ENCODE data around the gene CATSPERD. TPM values are rescaled to one million over a fixed set of nuclear protein-coding genes. Genes with fewer than 3 reads are reported as not detected.
A peak's percentile ranks its signal among the peaks of the same experiment; 100 is the strongest.

CATSPERD gene
- total RNA-seq, 1 experiment from 2014 or later = not detected

GRCh38 chr19:5717215-5717935 is 3.1 kb upstream of the CATSPERD start:
- no TSS peak for BruUV-seq (replicated peaks)
- Mint-ChIP-seq H3K4me3 (ENCODE audit: low read depth, unreplicated experiment) (peak overlapping the region; percentile 73), H3K27ac (ENCODE audit: unreplicated experiment) (peak overlapping the region; percentile 96), H3K36me3 (ENCODE audit: insufficient read depth, unreplicated experiment) (peaks cover 67% of the 10 kb centered on the region), H3K4me1 (ENCODE audit: low read depth, unreplicated experiment) (no peaks in the 10 kb centered on the region), H3K9me3 (ENCODE audit: low read depth, unreplicated experiment) (no peaks in the 10 kb centered on the region), H3K27me3 (ENCODE audit: unreplicated experiment) (no peaks in the 10 kb centered on the region)
- DNase-seq = no peak
- CTCF ChIA-PET = interaction anchor here (0.7 kb wide), 1 partner anchor 520 kb away, joined by 4 read pairs; no protein-coding TSS in a partner anchor
- TF ChIP-seq CTCF (IDR thresholded peaks at IDR 0.05; ENCODE audit: unreplicated experiment) = no peak
- intact Hi-C loops (cut with micrococcal nuclease; ENCODE audit: unreplicated experiment) = no loop called here

GRCh38 chr19:5718037-5718578 is 2.3 kb upstream of the CATSPERD start:
- DNase-seq = no peak
- Mint-ChIP-seq H3K36me3 (ENCODE audit: insufficient read depth, unreplicated experiment) (peaks cover 62% of the 10 kb centered on the region), H3K4me3 (ENCODE audit: low read depth, unreplicated experiment) (peak overlapping the region; percentile 73), H3K9me3 (ENCODE audit: low read depth, unreplicated experiment) (no peaks in the 10 kb centered on the region), H3K27ac (ENCODE audit: unreplicated experiment) (peak overlapping the region; percentile 96), H3K4me1 (ENCODE audit: low read depth, unreplicated experiment) (no peaks in the 10 kb centered on the region), H3K27me3 (ENCODE audit: unreplicated experiment) (no peaks in the 10 kb centered on the region)
- BruUV-seq (replicated peaks) = no TSS peak
- intact Hi-C loops (cut with micrococcal nuclease; ENCODE audit: unreplicated experiment) = no loop called here
- CTCF ChIA-PET = interaction anchor here (0.7 kb wide), 2 partner anchors 179 to 520 kb away, joined by 4 to 6 read pairs; no protein-coding TSS in a partner anchor
- no peak for TF ChIP-seq CTCF (IDR thresholded peaks at IDR 0.05; ENCODE audit: unreplicated experiment)

GRCh38 chr19:5718579-5719273 is 1.7 kb upstream of the CATSPERD start:
- peaks cover 58% of the 10 kb centered on the region for H3K36me3 Mint-ChIP-seq (ENCODE audit: insufficient read depth, unreplicated experiment)
- no peaks in the 10 kb centered on the region for H3K4me1 Mint-ChIP-seq (ENCODE audit: low read depth, unreplicated experiment)
- CTCF ChIA-PET = interaction anchor here (0.6 to 0.7 kb wide), 2 partner anchors 179 to 574 kb away, joined by 3 to 6 read pairs; no protein-coding TSS in a partner anchor
- peak overlapping the region; percentile 73 for H3K4me3 Mint-ChIP-seq (ENCODE audit: low read depth, unreplicated experiment)
- intact Hi-C loops (cut with micrococcal nuclease; ENCODE audit: unreplicated experiment) = no loop called here
- TSS peak; percentile 99 for BruUV-seq (replicated peaks)
- H3K9me3 Mint-ChIP-seq (ENCODE audit: low read depth, unreplicated experiment) = no peaks in the 10 kb centered on the region
- peak; percentile 46 for DNase-seq
- no peaks in the 10 kb centered on the region for H3K27me3 Mint-ChIP-seq (ENCODE audit: unreplicated experiment)
- H3K27ac Mint-ChIP-seq (ENCODE audit: unreplicated experiment) = peak overlapping the region; percentile 96
- TF ChIP-seq CTCF (IDR thresholded peaks at IDR 0.05; ENCODE audit: unreplicated experiment) = no peak

- Mint-ChIP-seq H3K36me3 (ENCODE audit: insufficient read depth, unreplicated experiment) (peaks cover 53% of the 10 kb centered on the region), H3K4me1 (ENCODE audit: low read depth, unreplicated experiment) (no peaks in the 10 kb centered on the region), H3K27ac (ENCODE audit: unreplicated experiment) (peak overlapping the region; percentile 96), H3K9me3 (ENCODE audit: low read depth, unreplicated experiment) (no peaks in the 10 kb centered on the region), H3K27me3 (ENCODE audit: unreplicated experiment) (no peaks in the 10 kb centered on the region), H3K4me3 (ENCODE audit: low read depth, unreplicated experiment) (peak overlapping the region; percentile 73)
- no peak for TF ChIP-seq CTCF (IDR thresholded peaks at IDR 0.05; ENCODE audit: unreplicated experiment)
- BruUV-seq (replicated peaks) = TSS peak; percentile 71
- CTCF ChIA-PET = interaction anchor here (0.5 to 1.0 kb wide), 2 partner anchors 28 to 50 kb away, joined by 3 to 7 read pairs; no protein-coding TSS in a partner anchor
- DNase-seq = no peak
- intact Hi-C loops (cut with micrococcal nuclease; ENCODE audit: unreplicated experiment) = no loop called here
These were observed 1.0 kb upstream of the CATSPERD start for GRCh38 chr19:5719274-5719960.

Data from Calu3 (cell line).